Dermis blood vessel endothelial cell (primary cell): ENCODE measurements around the gene RTP3. TPM values are rescaled to one million over a fixed set of nuclear protein-coding genes. Genes with fewer than 3 reads are reported as not detected.
A peak's percentile ranks its signal among the peaks of the same experiment; 100 is the strongest.
"Not testable (repeated sequence)": the region's sequence is repeated elsewhere in the genome, so short reads cannot be mapped to it uniquely, and the experiment has no call there.

ENCODE experiments used
- DNase-seq: peaks from one replicate; pipeline ENCODE4 v3.0.0; 2010
- total RNA-seq: library from RNA; depleted of rRNA; stranded (reverse); fragments of >200 nt; gene quantifications from 2 replicates; pipeline ENCODE4 v1.2.3, GENCODE V29; 2014

The RTP3 gene
- total RNA-seq, 1 donor from 2014 or later, result not detected

DNA sequence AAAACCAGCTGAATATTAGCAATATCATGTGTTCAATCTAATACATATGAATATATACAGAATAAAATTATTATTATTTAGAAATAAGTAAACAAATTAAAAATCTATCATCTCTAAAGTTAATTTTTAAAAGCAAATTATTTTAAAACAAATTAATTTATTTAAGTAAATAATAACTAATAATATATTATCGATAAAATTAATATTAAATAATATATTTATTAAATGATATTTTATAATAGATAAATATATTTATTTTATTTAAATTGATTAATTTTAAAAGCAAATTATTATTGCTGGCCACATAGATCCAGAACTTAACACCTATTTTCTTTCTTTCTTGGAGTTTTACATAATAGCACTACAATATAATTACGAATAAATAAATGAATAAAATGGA lies 22.2 kb downstream of the RTP3 start:
- DNase-seq, result no peak

GRCh38 chr3:46520531-46520930 lies 22.8 kb downstream of the RTP3 start:
- DNase-seq, result no peak

DNA sequence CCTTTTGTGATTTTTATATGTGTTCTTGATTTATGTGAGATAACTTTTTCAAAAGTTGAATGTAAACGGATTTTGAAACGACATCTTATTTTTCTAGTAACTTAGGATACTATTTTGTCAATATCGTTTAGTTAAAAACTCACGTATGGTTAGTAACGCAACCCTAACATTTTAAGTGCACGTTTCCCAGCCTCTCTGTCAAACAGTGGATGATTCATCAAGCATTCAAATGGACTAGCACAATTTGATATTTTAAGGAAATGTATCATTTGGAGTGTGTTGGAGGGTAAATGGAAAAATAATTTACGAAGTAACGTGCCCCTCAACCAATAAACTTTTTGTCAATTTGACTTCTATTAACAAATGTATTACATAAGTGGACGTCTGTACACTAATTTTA lies 23.3 kb downstream of the RTP3 start:
- peak; percentile 54 for DNase-seq

DNA sequence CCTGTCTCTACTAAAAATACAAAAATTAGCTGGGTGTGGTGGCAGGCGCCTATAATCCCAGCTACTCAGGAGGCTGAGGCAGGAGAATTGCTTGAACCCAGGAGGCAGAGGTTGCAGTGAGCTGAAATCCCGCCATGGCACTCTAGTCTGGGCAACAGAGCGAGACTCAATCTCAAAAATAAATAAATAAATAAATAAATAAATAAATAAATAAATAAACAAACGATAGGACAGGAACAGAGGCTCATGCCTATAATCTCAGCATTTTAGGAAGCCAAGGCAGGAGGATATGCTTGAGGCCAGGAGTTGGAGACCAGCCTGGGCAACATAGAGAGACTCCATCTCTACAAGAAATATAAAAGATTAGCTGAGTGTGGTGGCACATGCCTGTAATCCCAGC lies 24.4 kb downstream of the RTP3 start:
- DNase-seq, result not testable (repeated sequence)

GRCh38 chr3:46523556-46523955 lies 25.8 kb downstream of the RTP3 start:
- no peak for DNase-seq

DNA sequence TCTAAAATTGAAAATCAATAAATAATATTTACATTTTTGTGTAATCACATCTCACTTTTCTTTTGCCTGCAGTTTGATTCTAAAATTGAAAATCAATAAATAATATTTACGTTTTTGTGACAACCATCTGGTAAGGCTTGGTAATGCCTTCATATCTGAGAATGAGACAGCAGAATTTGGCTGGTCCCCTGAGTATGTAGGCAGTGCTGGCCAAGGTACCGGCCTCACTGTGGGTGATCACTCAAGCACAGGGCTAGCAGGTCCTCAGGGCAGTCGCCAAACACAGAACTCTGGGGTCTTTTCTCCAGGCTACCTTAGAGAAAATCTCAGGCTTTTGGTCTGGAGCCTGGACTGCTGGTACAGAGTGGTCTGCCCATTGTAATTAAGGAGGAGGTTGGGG lies 26.2 kb downstream of the RTP3 start:
- DNase-seq, result no peak

DNA sequence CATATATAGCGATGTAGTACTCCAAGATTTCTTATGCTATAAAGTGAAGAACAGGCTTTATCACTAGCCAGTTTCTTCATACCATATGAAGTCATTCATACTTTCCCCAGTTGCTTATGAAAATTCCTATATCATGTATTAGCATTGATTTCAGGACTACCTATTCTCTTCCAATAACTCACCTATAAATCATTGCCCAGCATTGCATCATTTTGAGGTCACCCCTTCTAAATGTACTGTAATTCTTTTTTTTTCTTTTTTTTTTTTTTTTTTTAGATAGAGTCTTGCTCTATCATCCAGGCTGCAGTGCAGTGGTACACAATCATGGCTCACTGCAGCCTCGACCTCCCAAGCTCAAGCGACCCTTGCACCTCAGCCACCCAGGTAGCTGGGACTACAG lies 27.1 kb downstream of the RTP3 start:
- DNase-seq, result no peak

DNA sequence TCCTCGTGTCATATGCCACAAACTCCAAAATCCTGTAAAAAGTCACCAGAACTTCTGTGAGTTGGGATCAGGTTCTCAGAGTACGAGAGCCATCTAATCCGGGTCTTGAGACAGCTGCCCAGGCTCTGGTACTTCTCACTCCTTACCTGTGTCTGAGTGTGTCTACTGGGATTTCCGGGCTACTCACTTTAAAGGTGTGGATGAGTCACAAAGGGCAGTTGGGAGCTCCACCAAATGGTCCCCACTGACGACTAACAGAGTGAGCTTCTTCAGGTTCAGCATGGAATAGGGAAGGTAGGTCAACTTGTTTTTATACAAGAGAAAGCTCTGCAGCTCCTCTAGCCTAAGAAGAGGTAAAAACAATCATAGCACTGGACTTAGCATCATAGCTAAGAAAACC lies 29.5 kb downstream of the RTP3 start:
- no peak for DNase-seq

DNA sequence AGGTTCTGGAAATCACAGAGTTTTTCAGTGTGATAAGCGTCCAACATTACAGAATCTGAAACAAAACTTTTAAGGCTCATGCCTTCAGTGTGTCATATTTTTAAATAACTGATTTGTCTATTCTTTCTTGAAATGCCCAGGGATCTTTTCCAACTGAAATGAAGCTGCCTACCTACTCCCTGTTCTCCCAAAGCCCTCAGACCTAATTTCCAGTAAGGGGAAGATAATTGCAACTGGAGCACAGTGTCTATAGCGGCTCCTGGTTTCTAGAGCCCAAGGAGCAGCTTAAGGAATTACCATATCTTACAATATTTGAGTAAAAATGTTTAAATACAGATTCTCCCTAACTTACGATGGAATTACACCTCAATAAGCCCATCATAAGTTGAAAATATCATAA lies 35.3 kb downstream of the RTP3 start:
- DNase-seq, result no peak

DNA sequence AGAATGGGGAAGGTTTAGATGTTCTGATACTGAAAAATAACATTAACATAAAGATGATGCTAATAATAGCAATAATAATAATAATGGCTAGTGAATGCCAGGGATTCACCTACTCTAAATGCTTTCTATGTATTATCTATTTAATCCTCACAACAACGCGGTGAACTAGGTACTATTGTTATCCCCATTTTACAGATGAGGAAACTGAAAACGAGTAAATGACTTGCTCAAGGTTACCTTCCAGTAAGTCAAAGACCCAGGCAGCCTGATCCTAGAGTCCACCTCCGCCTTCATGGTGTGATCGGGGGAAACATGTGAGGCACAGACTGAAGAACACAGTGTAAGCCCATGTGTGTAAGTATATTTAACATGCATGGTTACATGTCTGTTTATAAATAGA lies 38.0 kb downstream of the RTP3 start:
- DNase-seq, result no peak

- no peak for DNase-seq
These were observed 39.0 kb downstream of the RTP3 start for GRCh38 chr3:46536758-46537157.

- DNase-seq, result no peak
These were observed 39.5 kb downstream of the RTP3 start for GRCh38 chr3:46537316-46537715.

DNA sequence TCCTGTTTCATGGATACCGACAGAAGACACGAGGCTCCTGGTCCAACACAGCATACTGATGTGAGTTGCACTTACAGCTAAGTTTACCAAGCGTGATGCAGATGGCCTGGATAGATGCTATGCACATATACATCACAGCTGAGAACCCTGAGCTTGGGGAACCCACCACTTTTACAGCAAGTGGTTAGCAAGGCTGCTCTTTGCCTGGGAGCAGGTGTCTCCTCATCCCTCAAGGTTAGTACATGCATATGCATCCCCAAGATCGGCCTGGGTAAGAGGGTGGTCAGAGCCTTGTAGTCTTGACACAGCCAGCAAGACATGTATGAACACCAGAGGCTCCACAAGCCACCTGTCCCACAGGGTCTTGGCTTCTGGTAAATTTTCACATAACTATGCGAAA lies 40.0 kb downstream of the RTP3 start:
- no peak for DNase-seq

- DNase-seq, result not testable (repeated sequence)
These were observed 40.6 kb downstream of the RTP3 start for GRCh38 chr3:46538425-46538802.

DNA sequence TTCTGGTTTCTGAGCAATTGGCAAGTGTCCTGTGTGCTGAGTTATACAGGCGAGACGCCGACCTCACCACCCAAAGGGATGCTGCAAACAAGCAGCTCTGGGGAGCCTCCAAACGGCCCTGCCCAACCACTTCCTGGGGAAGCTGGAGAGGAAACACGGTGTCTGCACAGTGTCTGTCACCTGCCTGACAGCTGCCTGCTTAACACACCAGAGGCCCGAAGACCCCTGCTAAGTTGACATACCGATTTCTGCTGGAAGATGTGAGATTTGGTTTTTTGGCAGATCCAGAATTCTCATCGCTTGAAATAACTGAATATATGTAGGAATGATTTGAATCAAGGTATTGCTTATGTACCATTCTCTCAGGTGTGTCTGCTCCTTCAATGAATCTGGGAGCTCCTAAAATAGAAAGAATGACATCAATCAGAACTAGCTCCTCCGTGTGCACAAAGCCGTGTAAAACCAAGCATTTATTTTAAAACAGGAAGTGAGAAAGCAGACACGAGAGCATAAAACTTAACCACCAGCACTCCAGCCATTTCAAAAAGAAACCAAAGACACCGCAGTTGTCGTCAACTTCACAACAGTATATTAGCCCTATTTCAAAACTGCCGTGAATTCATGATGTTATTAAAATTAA lies 41.1 kb downstream of the RTP3 start:
- peak; percentile 23 for DNase-seq

- no peak for DNase-seq
These were observed 41.7 kb downstream of the RTP3 start for GRCh38 chr3:46539443-46540005.

DNA sequence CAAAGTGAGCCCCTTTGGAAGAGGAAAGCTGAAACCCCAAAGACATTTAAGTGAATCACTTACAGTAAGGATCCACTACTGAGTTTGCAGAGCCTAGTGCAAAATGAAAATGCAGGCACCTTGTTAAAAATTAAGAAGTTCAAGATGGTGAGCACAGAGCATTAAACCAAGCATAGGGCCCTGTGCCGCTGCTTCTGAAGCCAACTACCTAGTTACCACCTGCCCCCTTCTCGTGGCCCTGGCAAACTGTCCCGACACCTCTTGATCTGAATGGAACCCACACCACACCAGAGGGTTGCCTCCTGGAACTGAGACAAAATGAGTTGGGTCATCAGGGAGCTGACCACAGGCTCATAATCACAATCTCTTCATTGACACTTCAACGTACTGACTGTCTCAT lies 42.8 kb downstream of the RTP3 start:
- DNase-seq, result no peak

DNA sequence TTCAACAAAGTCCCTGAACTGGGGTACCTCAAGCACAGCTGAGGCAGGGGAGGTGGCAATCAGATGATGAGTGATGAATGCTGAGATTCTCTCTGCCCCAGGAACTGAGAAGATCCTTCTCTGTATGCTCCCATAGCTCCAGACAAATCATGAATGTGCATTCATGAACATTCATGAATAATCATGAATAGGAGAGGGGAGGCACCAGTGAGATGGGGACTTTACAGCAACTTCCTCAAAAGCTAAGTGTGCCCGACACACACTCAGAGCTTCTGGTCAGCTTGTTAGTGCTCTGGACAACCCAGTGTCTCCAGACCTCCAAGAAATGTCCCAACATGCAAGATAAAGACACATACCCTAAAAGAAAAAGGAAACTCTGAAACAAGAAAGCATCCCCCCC lies 44.1 kb downstream of the RTP3 start:
- DNase-seq, result no peak

- DNase-seq, result no peak
These were observed 44.6 kb downstream of the RTP3 start for GRCh38 chr3:46542344-46542743.

DNA sequence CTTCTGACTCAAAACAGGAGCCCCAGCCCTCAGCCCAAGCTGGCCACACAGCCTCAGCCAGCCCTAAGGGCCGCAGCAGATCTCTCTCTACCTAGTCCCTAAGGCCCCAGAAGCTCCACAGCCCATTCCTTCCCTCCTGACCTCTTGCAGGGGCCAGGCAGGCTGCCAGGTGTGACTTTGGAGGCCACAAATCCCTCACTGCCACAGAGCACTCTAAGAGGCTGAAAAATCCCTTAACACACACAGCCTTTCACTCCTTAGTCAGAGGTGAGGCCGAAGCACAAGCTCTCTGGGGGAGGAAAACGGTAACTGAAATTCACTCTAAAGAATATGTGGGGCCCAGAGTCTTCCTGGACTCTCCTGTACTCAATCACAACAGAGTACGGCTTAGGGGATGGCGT lies 45.0 kb downstream of the RTP3 start:
- no peak for DNase-seq

- no peak for DNase-seq
These were observed 47.2 kb downstream of the RTP3 start for GRCh38 chr3:46544771-46545503.

GRCh38 chr3:46545818-46546630 lies 48.2 kb downstream of the RTP3 start:
- no peak for DNase-seq

GRCh38 chr3:46546896-46547440 lies 49.2 kb downstream of the RTP3 start:
- DNase-seq, result no peak
